GM23338 (cell line): ENCODE data around the gene PSKH1. TPM values are rescaled to one million over a fixed set of nuclear protein-coding genes. Genes with fewer than 3 reads are reported as not detected.

ENCODE experiments used
- ATAC-seq: fragments of 200-7000 bp; cut with Tn5 transposase; 3 replicates; pipeline ENCODE4 v1.9.1; 2020
- DNase-seq: peaks from one replicate; pipeline ENCODE4 v3.0.0-alpha.2; 2015; ENCODE audit warnings: low spot score
- H2AFZ ChIP-seq: fragments of 200-600 bp; sonication (generic); 2 replicates; pipeline ENCODE4 v1.8.0; 2016; ENCODE audit warnings: antibody characterized with exemption, mild to moderate bottlenecking, moderate library complexity
- H3F3A ChIP-seq: fragments of 200-600 bp; sonication (generic); replicated peaks from 2 replicates; pipeline ENCODE4 v1.8.0; 2017; ENCODE audit warnings: antibody characterized with exemption, mixed run types, low read depth
- H3K27ac ChIP-seq: fragments of 200-600 bp; sonication (generic); 2 replicates; pipeline ENCODE4 v1.6.1; 2016; ENCODE audit warnings: low read depth
- H3K27me3 ChIP-seq: fragments of 200-600 bp; sonication (generic); 2 replicates; pipeline ENCODE4 v1.8.0; 2016; ENCODE audit warnings: mild to moderate bottlenecking, mixed run types, moderate library complexity; ENCODE audit not compliant: insufficient read depth
- H3K36me3 ChIP-seq: fragments of 200-600 bp; sonication (generic); 2 replicates; pipeline ENCODE4 v1.8.0; 2016; ENCODE audit warnings: mild to moderate bottlenecking; ENCODE audit not compliant: insufficient read depth
- H3K4me1 ChIP-seq: fragments of 200-600 bp; sonication (generic); 2 replicates; pipeline ENCODE4 v1.8.0; 2016; ENCODE audit warnings: mild to moderate bottlenecking, moderate library complexity; ENCODE audit not compliant: insufficient read depth
- H3K4me2 ChIP-seq: fragments of 200-600 bp; sonication (generic); 2 replicates; pipeline ENCODE4 v1.7.1; 2017; ENCODE audit warnings: mixed run types
- H3K4me3 ChIP-seq: fragments of 200-600 bp; sonication (generic); 2 replicates; pipeline ENCODE4 v1.6.1; 2016; ENCODE audit warnings: mixed run types
- H3K79me2 ChIP-seq: fragments of 200-600 bp; sonication (generic); replicated peaks from 2 replicates; pipeline ENCODE4 v1.8.0; 2017; ENCODE audit warnings: mild to moderate bottlenecking; ENCODE audit not compliant: insufficient read depth
- H3K9me2 ChIP-seq: fragments of 200-600 bp; sonication (generic); 2 replicates; pipeline ENCODE4 v1.8.0; 2017; ENCODE audit not compliant: insufficient read depth
- H4K20me1 ChIP-seq: fragments of 200-600 bp; sonication (generic); replicated peaks from 2 replicates; pipeline ENCODE4 v1.8.0; 2017; ENCODE audit warnings: mild to moderate bottlenecking; ENCODE audit not compliant: insufficient read depth
- H3K27ac Mint-ChIP-seq: 2 replicates; pipeline ENCODE4 v1.8.0; 2020; ENCODE audit warnings: inconsistent platforms, mild to moderate bottlenecking, moderate library complexity, mixed read lengths
- H3K27me3 Mint-ChIP-seq: 3 replicates; pipeline ENCODE4 v1.8.0; 2022; ENCODE audit warnings: low read depth, mild to moderate bottlenecking, moderate library complexity, mixed read lengths, inconsistent platforms; ENCODE audit not compliant: insufficient read depth, poor library complexity
- H3K36me3 Mint-ChIP-seq: 3 replicates; pipeline ENCODE4 v1.8.0; 2021; ENCODE audit warnings: low read depth, mild to moderate bottlenecking, inconsistent platforms, moderate library complexity, mixed read lengths
- H3K4me1 Mint-ChIP-seq: 3 replicates; pipeline ENCODE4 v1.8.0; 2020; ENCODE audit warnings: mild to moderate bottlenecking, inconsistent platforms, mixed read lengths
- H3K4me3 Mint-ChIP-seq: 3 replicates; pipeline ENCODE4 v1.8.0; 2021; ENCODE audit warnings: moderate library complexity, mild to moderate bottlenecking, inconsistent platforms, mixed read lengths
- H3K9me3 Mint-ChIP-seq: 3 replicates; pipeline ENCODE4 v1.8.0; 2020; ENCODE audit warnings: moderate library complexity, mild to moderate bottlenecking, inconsistent platforms, mixed read lengths
- CTCF ChIP-seq, 2 experiments: fragments of 200-600 bp in 1 of 2; sonication (generic) in 1 of 2; conservative IDR thresholded peaks; 2 replicates each; pipeline versions ENCODE4 v1.5.1 to v1.6.1; 2016 to 2017; ENCODE audit warnings: antibody characterized with exemption in 2 of 2, low read depth in 2 of 2, mild to moderate bottlenecking in 2 of 2, moderate library complexity in 1 of 2
- ETS1 ChIP-seq: IDR thresholded peaks from 2 replicates; pipeline ENCODE4 v1.6.1; 2016; ENCODE audit warnings: antibody characterized with exemption
- EZH2phosphoT487 ChIP-seq: fragments of 200-600 bp; sonication (generic); IDR thresholded peaks from one replicate; pipeline ENCODE4 v1.8.1; 2018; ENCODE audit warnings: antibody characterized with exemption; ENCODE audit not compliant: unreplicated experiment
- JUNB ChIP-seq: IDR thresholded peaks from one replicate; pipeline ENCODE4 v1.6.1; 2016; ENCODE audit warnings: antibody characterized with exemption; ENCODE audit not compliant: unreplicated experiment
- NANOG ChIP-seq: IDR thresholded peaks from 2 replicates; pipeline ENCODE4 v1.6.1; 2016; ENCODE audit warnings: antibody characterized with exemption, borderline replicate concordance
- REST ChIP-seq: IDR thresholded peaks from one replicate; pipeline ENCODE4 v1.6.1; 2018; ENCODE audit warnings: antibody characterized with exemption; ENCODE audit not compliant: unreplicated experiment
- STAT1 ChIP-seq: IDR thresholded peaks from one replicate; pipeline ENCODE4 v1.6.1; 2016; ENCODE audit warnings: antibody characterized with exemption; ENCODE audit not compliant: unreplicated experiment
- ZNF114 ChIP-seq: fragments of 250-450 bp; sonication (Bioruptor Pico); IDR thresholded peaks from 2 replicates; pipeline ENCODE4 v1.5.0; 2020; ENCODE audit warnings: mild to moderate bottlenecking, moderate library complexity
- ZNF331 ChIP-seq: fragments of 250-450 bp; sonication (Bioruptor Pico); IDR thresholded peaks from 2 replicates; pipeline ENCODE4 v1.5.0; 2020; ENCODE audit warnings: low read depth, mild to moderate bottlenecking, moderate library complexity
- polyA plus RNA-seq: library from polyadenylated mRNA; unstranded; fragments of >200 nt; fragmentation: Nextera tagmentation; extraction: Ambion mirVana; gene quantifications from 2 replicates; pipeline ENCODE4 v1.2.1, GENCODE V29; 2016
- total RNA-seq: library from RNA; depleted of rRNA; stranded (reverse); fragments of >200 nt; shearing (Covaris generic); gene quantifications from 2 replicates; pipeline ENCODE4 v1.2.3, GENCODE V29; 2014

PSKH1 gene
- total and polyA plus RNA-seq, 2 experiments from 2014 or later = 14.3 to 23.9 TPM

- Histone ChIP-seq H3K36me3 (peaks cover 24% of the 10 kb centered on the region; the same call in 1 of the 2 replicates), H2AFZ (no peak overlapping the region), H3K4me3 (no peak overlapping the region), H3K9me2 (no peaks in the 10 kb centered on the region), H3K4me1 (peaks cover 25% of the 10 kb centered on the region), H3K27me3 (no peaks in the 10 kb centered on the region), H3K79me2 (no peaks in the 10 kb centered on the region), H3F3A (peaks cover 25% of the 10 kb centered on the region; the same call in 1 of the 2 replicates), H3K27ac (no peak overlapping the region), H3K4me2 (no peak overlapping the region), H4K20me1 (no peaks in the 10 kb centered on the region; the same call in 1 of the 2 replicates)
- no peak overlapping the region for H3K4me3 Mint-ChIP-seq
- H3K36me3 Mint-ChIP-seq = peaks cover 60% of the 10 kb centered on the region
- TF ChIP-seq ZNF331 (CRISPR knock-in tag) = no peak
- TF ChIP-seq EZH2phosphoT487 = no peak
- TF ChIP-seq ETS1 = no peak
- no peaks in the 10 kb centered on the region; the same call in 2 of the 3 replicates for H3K9me3 Mint-ChIP-seq
- H3K27me3 Mint-ChIP-seq = peaks cover 20% of the 10 kb centered on the region
- no peak overlapping the region for H3K27ac Mint-ChIP-seq
- DNase-seq (no peak), ATAC-seq (no peak)
- H3K4me1 Mint-ChIP-seq = peaks cover 20% of the 10 kb centered on the region
These were observed 11.4 kb upstream of the PSKH1 start for GRCh38 chr16:67881621-67882161.

- no peak overlapping the region for H2AFZ ChIP-seq
- DNase-seq (no peak), ATAC-seq (no peak)
- H3K27me3 Mint-ChIP-seq = peaks cover 20% of the 10 kb centered on the region
- H3K4me3 Mint-ChIP-seq = no peak overlapping the region
- H3K27ac Mint-ChIP-seq = no peak overlapping the region
- peaks cover 26% of the 10 kb centered on the region; the same call in 1 of the 2 replicates for H3F3A ChIP-seq
- H3K9me3 Mint-ChIP-seq = no peaks in the 10 kb centered on the region; the same call in 2 of the 3 replicates
- peaks cover 22% of the 10 kb centered on the region for H3K4me1 Mint-ChIP-seq
- peaks cover 16% of the 10 kb centered on the region; the same call in 1 of the 2 replicates for H3K36me3 ChIP-seq
- H3K9me2 ChIP-seq = no peaks in the 10 kb centered on the region
- H4K20me1 ChIP-seq = no peaks in the 10 kb centered on the region; the same call in 1 of the 2 replicates
- no peak overlapping the region for H3K4me3 ChIP-seq
- peaks cover 53% of the 10 kb centered on the region for H3K36me3 Mint-ChIP-seq
- H3K27ac ChIP-seq = no peak overlapping the region
- no peaks in the 10 kb centered on the region for H3K79me2 ChIP-seq
- H3K4me2 ChIP-seq = no peak overlapping the region
- H3K4me1 ChIP-seq = peaks cover 26% of the 10 kb centered on the region
- no peaks in the 10 kb centered on the region for H3K27me3 ChIP-seq
- TF ChIP-seq ZNF114 (CRISPR knock-in tag) (no peak), JUNB (no peak), STAT1 (no peak), REST (no peak), NANOG (no peak), EZH2phosphoT487 (no peak), ZNF331 (CRISPR knock-in tag) (no peak), CTCF (conservative IDR thresholded peaks at IDR 0.05; ENCODE audit: low read depth in 2 of 2) (no peak)
These were observed 10.5 kb upstream of the PSKH1 start for GRCh38 chr16:67882374-67883145.
